Liver (tissue), 3 donors: ENCODE measurements around the gene IRGQ.

Experiments used
- ATF3 ChIP-seq: IDR thresholded peaks from 2 replicates; pipeline ENCODE4 v1.6.1; 2016; ENCODE audit warnings: antibody characterized with exemption
- CTCF ChIP-seq: fragments of 150-350 bp; IDR thresholded peaks from 2 replicates; pipeline ENCODE4 v1.5.1; 2017; ENCODE audit warnings: improper control_type of control experiment, low read depth, low read length; ENCODE audit not compliant: missing input control
- GABPA ChIP-seq, 2 donors: IDR thresholded peaks in 1 of 2; conservative IDR thresholded peaks in 1 of 2; 2 replicates each; pipeline ENCODE4 v1.6.1; 2016; ENCODE audit warnings: antibody characterized with exemption in 2 of 2, mild to moderate bottlenecking in 1 of 2, moderate library complexity in 1 of 2
- JUND ChIP-seq, 2 donors: IDR thresholded peaks; 2 replicates each; pipeline ENCODE4 v1.6.1; 2016; ENCODE audit warnings: antibody characterized with exemption in 2 of 2
- MAX ChIP-seq: IDR thresholded peaks from 2 replicates; pipeline ENCODE4 v1.6.1; 2016; ENCODE audit warnings: antibody characterized with exemption
- NR2F2 ChIP-seq: IDR thresholded peaks from 2 replicates; pipeline ENCODE4 v1.6.1; 2016; ENCODE audit warnings: antibody characterized with exemption
- RAD21 ChIP-seq, 2 donors: IDR thresholded peaks; 2 replicates each; pipeline ENCODE4 v1.6.1; 2016; ENCODE audit warnings: antibody characterized with exemption in 2 of 2, mild to moderate bottlenecking in 2 of 2
- REST ChIP-seq: IDR thresholded peaks from 2 replicates; pipeline ENCODE4 v1.6.1; 2016; ENCODE audit warnings: antibody characterized with exemption, mild to moderate bottlenecking
- SP1 ChIP-seq: IDR thresholded peaks from 2 replicates; pipeline ENCODE4 v1.6.1; 2018; ENCODE audit warnings: antibody characterized with exemption, mild to moderate bottlenecking
- TAF1 ChIP-seq: conservative IDR thresholded peaks from 2 replicates; pipeline ENCODE4 v1.6.1; 2016; ENCODE audit warnings: antibody characterized with exemption, mild to moderate bottlenecking
- YY1 ChIP-seq: IDR thresholded peaks from 2 replicates; pipeline ENCODE4 v1.6.1; 2016; ENCODE audit warnings: antibody characterized with exemption, mild to moderate bottlenecking
- ZBTB33 ChIP-seq: IDR thresholded peaks from 2 replicates; pipeline ENCODE4 v1.6.1; 2016; ENCODE audit warnings: antibody characterized with exemption
- donor health status: healthy.
- donor health status: healthy.

GRCh38 chr19:43578787-43579186 lies 17.1 kb downstream of the IRGQ start:
- no peak for TF ChIP-seq REST
- TF ChIP-seq CTCF = no peak
- no peak for TF ChIP-seq RAD21 (IDR thresholded peaks at IDR 0.05)
- TF ChIP-seq JUND (IDR thresholded peaks at IDR 0.05) = no peak
- no peak for TF ChIP-seq YY1
- TF ChIP-seq MAX = no peak
- no peak for TF ChIP-seq ATF3
- TF ChIP-seq SP1 = no peak
- no peak for TF ChIP-seq GABPA (IDR thresholded peaks at IDR 0.05 in 1 of 2, conservative IDR thresholded peaks at IDR 0.05 in 1 of 2)
- TF ChIP-seq NR2F2 = no peak
- no peak for TF ChIP-seq TAF1
- TF ChIP-seq ZBTB33 = no peak
